ENCODE measurements around the gene GALNT18.

GALNT18 gene

DNA sequence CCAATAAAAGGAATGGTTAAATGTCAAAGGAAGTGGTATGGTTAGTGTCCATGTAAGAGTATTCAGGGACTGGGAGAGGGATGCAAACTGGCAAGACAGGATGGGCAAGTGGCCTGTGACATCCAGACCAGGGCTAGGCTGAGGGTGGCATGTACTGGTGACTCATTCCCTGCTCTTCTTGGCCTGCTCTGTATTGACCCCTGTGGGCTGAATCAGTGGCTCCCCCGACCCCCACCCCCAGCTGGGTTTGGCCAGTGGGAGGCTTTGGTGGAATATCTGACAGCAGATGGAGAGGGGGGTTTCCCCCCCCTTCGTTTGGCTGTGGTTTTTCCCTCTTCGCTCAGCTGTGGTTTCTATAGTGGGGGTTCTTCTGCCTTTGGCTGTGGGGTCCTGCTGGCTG is 356.5 kb downstream of the GALNT18 start:
- no peak for DNase-seq (ENCODE audit: low read depth)

- no peak for DNase-seq (ENCODE audit: low read depth)
These were observed 358.4 kb downstream of the GALNT18 start for GRCh38 chr11:11263238-11264005.

DNA sequence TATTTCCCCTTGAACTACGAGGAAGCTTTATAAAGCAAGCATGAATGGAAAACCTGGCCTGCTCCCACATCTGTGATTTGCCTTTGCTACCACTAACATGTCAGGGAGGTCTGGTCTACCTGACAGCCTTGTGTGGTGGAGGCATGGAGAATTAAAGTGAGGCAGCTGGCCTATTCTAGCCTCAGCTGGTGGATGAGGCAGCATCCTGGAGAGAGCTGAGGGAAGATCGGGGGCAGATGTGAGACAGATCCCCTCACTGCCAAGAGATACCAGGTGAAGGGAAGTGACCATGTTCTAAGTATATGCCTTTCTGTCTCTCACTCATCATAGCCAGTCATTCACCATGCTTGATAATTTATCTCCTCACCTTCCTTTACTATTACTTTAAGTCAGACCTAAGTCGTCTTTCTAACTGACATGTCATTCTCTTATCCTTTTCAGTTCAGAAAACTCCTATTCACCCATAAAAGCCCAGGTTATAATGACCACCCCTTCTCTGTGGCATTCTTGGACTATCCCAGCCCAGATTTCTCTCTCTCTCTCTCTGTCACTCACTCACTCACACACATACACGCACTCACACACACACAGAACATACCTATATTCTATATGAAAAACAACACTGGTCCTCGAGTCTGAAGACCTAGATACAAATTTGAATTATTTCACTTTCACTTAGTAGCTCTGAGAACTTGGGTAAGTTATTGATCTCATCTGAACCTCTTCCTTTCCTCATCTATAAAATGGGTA is 359.5 kb downstream of the GALNT18 start:
- no peak for DNase-seq (ENCODE audit: low read depth)

- DNase-seq (ENCODE audit: low read depth): no peak
These were observed 360.2 kb downstream of the GALNT18 start for GRCh38 chr11:11261629-11262028.

GRCh38 chr11:11260903-11261302 is 360.9 kb downstream of the GALNT18 start:
- DNase-seq (ENCODE audit: low read depth): no peak

DNA sequence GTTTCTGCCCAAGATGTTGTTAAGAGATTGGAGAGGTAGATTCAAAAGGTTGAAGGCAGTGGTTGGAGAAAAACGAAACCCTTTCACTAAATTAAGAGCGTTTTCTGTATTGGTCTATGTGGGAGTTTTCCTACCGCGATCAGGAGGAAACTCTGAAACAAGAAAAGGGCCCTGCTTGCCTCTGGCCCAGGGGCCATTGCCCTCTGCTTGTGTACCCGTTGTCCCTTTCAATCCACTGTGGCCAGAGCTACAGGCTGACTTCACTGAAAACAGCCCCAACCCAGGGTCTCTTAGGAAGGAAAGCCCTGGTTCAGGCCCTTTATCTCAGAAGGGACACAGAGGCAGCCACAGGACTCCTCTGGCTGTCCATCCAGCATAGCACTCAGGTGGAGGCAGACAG is 367.8 kb downstream of the GALNT18 start:
- no peak for DNase-seq (ENCODE audit: low read depth)

DNA sequence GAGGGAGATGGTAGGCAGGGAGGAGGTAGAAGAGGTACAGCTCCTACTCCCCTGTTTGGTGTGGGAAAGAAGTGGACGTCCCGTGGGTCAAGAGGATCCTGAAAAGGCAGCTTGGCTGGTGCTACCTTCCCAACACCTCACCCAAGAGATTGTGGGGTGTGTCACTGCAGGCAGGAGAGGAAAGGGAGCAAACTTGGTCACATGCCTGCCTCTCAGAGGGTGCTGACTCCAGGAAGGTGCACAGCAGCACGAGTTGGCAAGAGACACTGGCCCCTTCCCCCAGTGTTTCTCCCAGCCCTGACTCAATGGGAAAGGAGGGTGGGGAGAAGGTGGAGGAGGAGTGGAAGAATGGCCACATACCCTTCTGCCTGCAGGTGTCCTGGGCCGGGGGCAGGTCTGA is 368.3 kb downstream of the GALNT18 start:
- DNase-seq (ENCODE audit: low read depth): no peak

DNA sequence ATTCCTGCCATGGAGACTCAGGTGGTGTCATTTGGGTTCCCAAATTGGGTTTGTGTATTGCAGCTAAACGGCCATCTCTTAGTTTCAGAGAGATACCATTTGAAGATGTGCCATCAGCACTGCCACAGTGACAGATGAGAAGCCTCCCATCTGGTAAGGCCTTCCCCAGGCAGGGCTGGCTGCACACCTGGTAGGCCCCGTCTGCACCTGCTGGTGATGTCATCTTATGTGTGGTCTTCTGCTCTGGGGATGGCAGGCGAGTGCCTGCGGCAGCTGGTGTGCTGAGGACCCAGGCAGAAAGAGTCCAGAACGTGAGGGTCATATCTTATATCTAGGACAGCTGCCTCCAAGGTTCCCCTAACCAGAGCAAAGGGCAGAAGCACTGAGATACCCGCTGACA is 369.4 kb downstream of the GALNT18 start:
- no peak for DNase-seq (ENCODE audit: low read depth)

DNA sequence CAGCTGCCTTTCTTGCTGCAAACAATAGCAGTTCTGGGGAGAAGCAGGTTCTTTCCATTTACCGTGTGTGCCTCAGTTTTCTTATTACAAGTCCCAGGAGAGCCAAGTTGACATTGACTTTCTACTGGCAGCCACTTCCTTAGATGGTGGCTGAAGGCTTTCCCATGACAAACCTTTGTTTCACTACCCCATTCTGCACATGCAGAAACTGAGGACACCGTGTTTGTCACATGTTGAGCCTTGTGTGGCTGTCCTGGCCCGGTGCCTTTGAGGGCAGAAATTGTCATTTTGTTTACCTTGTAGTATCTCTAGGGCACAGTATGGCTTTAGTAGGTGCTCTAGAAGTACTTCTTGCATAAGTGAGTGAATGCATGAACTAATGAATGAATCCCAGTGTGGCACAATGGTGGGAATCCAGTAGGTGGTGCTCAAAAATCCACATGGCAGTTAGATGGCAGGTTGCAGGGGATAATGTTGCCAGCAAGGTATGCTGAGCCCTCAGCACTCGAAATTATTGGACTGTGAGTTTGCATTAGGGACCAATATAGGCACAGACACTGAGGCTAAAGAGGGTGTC is 370.3 kb downstream of the GALNT18 start:
- DNase-seq (ENCODE audit: low read depth): no peak

DNA sequence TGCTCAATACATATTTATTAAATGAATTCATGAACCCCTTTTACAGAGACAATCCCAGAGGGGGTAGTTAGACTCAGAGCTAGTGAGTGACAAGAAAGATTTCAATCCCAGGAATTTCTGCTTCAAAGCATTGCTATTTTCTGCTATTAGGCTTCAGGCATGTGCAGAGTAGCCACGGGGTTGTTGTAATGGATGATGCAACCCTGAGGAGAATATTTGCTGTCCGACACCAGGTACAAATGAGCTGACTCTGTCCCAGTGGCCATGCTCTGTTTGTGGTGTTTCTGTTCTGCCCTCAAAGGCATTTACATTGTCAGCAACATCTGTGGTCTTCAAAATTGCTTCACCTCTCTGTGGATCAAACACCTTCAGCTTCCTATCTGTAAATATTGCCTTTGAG is 371.3 kb downstream of the GALNT18 start:
- no peak for DNase-seq (ENCODE audit: low read depth)

DNA sequence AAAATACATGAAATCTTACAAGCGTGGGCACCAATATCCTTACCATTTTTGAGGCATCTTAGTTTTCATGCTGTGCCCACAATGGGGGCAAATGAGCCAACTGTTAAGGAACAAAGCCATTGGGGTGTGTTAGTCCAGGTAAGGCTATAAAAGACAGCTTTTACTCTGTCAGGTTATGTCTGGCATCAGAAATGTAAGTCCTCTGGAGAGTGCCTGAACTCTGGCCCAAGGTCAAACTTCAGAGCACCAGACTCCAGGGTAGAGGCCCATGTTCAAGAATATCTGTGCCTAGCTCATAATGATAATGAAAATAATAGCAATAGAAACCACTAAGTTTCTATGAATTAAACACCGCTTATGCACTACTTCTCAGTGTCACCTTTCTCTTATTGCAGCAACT is 374.2 kb downstream of the GALNT18 start:
- DNase-seq (ENCODE audit: low read depth): no peak

- DNase-seq (ENCODE audit: low read depth): no peak
These were observed 374.7 kb downstream of the GALNT18 start for GRCh38 chr11:11247086-11247485.

GRCh38 chr11:11246166-11246565 is 375.6 kb downstream of the GALNT18 start:
- no peak for DNase-seq (ENCODE audit: low read depth)

DNA sequence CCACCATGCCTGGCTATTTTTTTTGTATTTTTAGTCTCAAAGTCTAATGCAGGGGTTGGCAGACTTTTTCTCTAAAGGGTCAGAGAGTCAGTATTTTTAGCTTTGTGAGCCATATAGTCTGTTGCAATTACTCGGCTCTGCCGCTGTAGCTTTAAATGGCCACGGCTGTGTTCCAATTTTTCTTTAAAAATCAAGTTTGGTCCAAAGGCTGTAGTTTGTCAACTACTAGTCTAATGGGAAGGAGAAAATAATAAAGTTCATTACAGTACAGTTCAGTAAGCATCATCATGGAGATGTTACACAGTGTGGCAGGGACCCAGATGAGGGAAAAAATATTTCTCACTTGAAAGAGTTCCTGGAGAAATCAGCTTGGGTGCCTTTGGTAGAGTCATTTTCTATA is 376.4 kb downstream of the GALNT18 start:
- DNase-seq (ENCODE audit: low read depth): no peak

DNA sequence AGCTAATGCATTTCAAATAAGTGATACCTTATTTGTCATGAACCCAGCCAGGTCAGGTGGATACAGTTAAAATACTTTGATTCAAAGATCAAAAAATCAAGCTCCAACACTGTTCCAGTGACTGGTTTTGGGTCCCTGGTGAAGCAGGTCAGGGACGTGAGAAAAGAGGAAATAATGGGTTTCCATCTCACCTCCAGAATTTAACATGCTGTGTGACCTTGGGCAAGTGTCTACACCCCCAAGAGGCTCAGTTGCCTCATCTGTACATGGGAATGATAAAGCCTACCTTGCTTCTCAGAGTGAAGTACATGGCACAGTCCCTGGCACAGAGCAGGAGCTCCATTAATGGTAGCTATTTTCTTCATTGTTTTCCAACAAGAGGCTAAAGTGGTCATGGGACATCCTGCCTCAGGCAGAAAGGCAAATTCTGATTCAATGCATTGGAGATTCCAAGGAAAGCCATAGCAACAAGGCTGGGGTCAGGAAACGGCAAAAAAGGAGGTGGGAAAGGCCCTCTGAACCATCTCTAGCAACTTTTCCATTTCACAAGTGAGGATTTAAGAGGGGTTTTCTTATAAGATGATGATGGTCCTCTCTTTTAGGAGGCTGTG is 377.2 kb downstream of the GALNT18 start:
- DNase-seq (ENCODE audit: low read depth): no peak

DNA sequence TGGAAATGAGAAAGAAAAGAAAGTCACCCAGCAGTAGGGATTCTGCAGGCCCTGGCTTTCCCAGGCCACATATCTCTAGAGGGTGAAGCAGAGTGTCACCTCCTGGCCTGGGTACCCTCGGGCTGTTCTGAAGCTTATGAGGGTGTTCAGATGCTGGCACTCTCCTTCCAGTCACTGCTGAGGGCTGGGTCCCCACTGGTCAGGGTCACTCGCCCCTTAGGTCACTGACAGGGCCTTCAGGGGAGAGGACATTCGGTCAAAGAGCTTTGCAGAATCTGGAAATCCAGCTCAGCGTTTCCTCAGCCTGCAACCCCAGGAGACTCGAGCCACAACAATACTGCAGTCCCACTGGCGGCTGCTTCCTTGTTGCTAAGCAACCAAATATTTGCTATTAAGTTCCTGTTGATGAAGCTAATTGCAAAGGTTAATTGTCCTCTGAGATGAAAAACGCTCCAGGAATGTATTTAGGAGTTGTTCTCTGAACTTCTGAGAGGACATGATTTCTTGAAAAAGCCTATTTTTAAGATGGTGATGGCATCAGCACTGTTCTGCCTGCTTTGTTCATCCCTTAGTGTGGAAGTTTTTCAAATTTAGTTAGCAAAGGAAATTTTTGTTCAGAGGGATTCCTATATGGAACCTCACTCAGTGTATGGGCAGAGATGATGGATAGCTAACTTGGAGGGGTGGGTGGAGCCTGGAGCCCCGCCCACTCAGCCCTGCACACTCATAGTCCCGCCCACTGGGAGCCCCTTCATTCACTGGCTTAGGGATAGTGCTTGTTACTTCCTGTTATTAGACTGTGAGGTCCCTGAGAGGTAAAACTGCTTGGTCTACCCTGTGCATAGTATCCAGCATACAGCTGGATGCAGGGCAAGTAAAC is 378.0 kb downstream of the GALNT18 start:
- no peak for DNase-seq (ENCODE audit: low read depth)

- DNase-seq (ENCODE audit: low read depth): no peak
These were observed 378.6 kb downstream of the GALNT18 start for GRCh38 chr11:11243209-11243589.

DNA sequence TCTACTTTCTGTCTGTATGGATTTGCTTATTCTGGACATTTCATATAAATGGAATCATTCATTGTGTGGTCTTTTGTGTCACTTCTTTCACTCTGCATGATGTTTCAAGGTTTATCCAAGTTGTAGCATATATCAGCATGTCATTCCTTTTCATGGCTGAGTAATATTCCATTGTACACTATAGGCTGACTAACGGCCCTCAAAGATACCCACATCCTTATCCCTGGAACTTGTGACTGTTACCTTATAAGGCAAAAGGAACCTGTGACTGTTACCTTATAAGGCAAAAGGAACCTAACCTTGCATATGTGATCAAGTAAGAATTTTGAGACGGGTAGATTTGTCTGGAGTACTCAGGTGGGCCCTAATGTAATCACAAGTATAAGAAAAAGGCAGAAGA is 380.5 kb downstream of the GALNT18 start:
- no peak for DNase-seq (ENCODE audit: low read depth)

DNA sequence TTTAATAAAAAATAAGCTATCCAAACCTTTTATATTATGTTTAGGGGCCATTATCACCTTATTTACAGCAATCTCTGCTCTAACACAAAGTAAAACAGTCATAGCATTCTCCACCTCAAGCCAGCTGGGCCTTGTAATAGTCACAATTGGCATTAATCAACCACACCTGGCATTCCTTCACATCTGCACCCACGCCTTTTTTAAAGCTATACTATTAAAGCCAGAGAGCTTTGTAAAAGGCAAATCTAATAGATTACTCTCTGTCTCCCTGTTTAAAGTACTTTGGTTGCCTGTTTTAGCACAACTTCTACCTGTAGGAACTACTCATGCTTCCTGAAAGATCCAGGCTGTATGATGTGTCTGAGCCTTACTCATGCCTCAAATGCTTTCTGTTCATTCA is 381.8 kb downstream of the GALNT18 start:
- no peak for DNase-seq (ENCODE audit: low read depth)

DNA sequence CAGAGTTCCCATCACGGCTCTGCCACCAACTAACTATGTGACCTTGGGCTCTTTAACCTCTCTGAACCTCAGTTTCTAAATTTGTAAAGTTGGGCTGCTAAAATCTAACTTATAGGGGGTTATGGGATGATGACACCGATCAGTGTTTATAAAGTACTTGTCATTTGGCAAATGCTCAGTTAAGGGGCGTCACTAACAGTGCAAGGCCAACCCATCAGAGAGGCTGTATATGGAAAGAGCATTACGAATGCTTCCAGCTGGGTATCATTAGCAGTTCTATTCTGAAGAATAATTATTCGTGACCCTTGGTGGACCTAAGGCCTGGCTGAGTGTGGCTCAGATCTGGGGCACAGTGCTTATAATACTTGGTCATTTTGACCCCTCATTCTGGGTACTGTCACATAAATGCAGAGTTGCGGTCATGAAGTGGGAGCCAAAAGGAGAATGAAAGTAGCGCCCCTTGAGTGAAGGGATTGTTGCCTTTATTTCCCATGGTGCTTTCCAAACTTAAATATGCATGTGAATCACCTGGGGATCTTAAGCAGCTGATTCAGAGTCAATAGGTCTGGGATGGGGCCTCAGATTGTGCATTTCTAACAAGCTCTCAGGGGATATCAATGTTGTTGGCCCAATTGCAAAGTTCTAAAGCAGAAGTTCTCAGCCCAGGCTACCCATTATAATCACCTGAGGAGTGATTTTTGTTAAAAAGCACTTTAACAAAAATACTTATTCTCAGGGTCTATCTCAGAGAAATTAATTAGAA is 384.6 kb downstream of the GALNT18 start:
- DNase-seq (ENCODE audit: low read depth): no peak

- no peak for DNase-seq (ENCODE audit: low read depth)
These were observed 385.2 kb downstream of the GALNT18 start for GRCh38 chr11:11236498-11237059.

Measured in activated T-helper 9 cell treated with anti-CD3 and anti-CD28 coated beads, Interleukin-2, amount 50 U/mL, for 16 hours (primary cell).